HG03442 (cell line): ENCODE data around the gene SLC25A18.

Experiments used
- ATAC-seq: cut with Tn5 transposase; IDR thresholded peaks from one replicate; pipeline ENCODE4 v1.9.1; 2021; ENCODE audit warnings: mild to moderate bottlenecking, moderate library complexity; ENCODE audit not compliant: unreplicated experiment

Gene SLC25A18

DNA sequence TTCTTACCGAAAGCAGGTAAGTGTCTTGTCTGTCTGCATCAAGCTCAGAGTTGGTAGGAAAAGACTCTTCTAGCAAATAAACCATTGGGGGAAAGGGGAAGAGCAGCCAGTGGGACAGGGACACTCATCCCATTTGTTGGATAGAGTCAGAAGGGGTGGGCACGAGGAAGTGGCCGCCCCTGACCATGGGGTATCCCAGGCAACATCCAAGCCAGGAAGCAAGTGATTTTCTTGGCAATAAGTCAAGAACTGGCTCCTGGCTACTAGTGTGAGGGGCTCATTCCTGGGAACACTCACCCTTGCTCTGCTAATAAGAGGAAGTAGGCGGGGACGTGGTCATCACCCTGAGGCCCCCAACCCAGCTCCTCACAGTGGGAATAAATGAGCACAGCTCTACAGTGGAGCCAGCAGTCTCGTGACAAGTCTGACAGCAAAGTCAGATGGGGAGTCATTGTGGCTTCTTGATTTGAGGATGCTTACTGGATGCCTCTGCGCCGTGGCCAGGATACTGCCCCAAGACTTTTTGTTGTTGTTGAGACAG lies 6.7 kb downstream of the SLC25A18 start:
- no peak for ATAC-seq

DNA sequence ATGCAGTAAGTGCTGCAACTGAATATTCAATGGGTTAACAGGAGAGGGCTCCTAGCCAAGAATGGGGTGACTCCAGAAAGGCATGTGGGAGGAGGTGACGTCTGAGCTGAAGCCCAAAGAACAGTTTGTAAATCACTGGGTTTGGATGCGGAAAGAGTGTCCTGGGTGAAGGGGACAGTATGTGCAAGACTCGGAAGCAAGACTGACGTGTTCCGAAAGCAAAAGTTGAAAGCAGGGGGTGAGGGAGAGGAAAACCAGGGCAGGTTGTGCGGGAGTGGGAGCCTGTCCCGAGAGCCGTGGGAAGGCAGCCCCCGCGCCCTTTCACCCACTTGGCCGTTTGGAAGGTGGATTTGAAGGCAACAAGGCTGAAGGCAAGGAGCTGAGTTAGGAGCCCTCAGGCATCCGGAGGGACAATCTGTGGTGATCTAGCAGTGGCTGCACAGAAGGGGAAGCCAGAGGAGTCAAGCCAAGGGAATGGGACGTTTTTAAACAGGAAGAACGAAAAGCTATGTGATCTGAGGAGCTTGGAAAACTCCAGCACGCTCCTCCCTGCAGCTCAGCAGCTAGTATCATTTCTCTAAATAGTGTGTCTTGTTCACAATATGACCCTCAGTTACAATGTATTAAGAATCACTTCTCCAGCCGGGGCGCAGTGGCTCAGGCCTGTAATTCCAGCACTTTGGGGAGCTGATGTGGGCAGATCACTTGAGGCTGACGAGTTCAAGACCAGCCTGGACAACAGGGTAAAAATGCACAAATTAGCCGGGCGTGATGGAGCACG lies 7.7 kb downstream of the SLC25A18 start:
- ATAC-seq, result no peak

DNA sequence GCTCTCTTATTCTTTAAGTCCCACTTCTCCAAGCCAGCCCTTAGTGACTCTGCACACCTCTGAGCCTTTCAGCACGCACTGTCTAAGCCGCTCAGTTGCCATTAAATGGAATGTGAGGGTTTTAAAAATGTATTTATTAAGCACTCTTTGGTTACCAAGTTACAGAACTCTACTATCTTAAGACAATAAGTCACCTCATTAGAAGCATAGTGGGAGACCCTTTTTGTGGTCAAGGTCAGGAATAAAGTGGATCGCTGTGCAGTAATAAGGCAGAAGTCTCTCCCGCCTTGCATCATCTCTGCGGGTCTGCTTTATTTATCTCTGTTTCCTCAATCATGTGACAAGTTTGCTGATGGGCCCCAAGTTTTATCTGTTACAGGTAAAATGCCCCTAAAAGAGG lies 11.9 kb downstream of the SLC25A18 start:
- no peak for ATAC-seq

DNA sequence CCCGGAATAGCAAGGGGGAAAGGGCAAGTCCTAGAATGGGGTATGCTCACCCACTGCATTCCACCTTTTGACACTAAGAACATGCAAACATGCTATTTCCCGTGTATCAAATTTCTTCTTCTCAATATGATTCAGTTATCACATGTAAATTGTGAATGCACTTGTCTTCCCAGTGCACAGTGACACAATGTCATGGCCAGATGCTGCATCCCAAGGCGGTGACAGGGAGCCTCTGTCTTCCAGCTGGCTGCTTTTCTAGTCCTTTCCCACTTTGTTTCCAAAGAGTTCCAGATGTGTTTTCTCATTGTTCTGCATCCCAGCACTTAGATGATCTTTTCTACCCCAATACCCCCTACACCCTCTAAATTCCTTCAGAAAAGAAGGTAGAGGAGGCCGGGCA lies 12.4 kb downstream of the SLC25A18 start:
- ATAC-seq, result no peak

DNA sequence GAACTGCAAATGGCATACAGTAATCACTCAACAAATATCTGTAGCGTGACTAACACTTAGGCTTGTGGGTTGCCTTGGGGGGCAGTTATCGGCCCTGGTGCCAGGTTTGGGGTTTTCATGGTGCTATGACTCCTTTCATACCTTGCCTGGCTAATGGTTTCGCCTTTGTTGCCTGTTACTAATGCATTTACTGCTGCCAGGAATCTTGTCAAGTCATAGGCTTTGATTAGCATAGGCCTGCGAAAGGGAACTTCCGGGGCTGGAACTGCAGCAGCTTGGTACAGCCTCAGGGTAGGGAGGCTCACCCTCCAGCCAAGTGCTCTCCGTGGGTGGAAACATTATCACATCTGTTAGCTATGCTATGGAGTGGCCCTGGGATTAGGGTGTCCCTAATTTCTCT lies 13.2 kb downstream of the SLC25A18 start:
- ATAC-seq, result no peak

DNA sequence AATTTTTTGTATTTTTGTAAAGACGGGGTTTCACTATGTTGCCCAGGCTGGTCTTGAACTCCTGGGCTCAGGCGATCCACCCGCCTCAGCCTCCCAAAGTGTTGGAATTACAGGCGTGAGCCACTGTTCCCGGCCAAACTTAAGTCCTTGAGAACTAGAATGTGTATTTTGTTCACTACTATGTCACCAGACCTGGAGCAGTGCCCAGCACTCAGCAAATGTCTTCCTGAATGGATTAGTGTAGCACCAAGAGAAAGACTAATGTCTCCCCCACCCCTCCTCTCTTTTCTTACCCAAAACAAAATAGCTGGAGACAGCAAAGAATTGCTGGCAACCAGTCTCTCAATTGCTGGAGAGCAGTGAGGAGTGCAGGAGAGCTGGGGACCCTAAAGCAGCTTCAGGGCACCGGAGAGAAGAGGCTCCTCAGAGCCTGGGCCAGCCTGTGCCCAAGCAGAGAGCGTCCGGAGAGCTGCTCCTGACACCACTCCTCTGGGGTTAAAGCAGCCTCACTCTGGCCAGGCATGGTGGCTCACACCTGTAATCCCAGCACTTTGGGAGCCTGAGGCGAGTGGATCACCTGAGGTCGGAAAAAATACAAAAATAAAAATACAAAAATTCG lies 14.9 kb downstream of the SLC25A18 start:
- no peak for ATAC-seq

DNA sequence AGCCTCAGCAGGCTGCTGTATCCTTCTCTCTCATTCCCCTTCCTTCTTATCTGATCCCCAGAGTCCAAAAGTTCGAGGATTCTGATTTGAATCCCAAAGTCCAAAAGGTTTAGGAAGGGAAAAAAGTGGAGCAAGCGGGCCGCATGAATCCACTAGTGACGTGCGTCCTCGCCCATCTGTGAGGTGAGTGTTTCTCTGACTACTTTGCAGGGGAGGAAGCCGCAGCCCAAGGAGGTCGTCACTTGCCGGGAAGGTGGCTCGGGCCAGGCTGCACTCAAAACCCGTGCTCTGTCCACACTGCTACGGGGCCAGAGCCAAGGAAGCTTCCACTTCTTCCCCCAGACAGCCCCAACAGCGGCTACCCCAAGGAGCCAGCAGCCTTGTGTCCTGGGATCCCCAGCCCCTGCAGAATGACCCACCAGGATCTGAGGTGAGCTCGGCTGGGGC lies 16.3 kb downstream of the SLC25A18 start:
- no peak for ATAC-seq

DNA sequence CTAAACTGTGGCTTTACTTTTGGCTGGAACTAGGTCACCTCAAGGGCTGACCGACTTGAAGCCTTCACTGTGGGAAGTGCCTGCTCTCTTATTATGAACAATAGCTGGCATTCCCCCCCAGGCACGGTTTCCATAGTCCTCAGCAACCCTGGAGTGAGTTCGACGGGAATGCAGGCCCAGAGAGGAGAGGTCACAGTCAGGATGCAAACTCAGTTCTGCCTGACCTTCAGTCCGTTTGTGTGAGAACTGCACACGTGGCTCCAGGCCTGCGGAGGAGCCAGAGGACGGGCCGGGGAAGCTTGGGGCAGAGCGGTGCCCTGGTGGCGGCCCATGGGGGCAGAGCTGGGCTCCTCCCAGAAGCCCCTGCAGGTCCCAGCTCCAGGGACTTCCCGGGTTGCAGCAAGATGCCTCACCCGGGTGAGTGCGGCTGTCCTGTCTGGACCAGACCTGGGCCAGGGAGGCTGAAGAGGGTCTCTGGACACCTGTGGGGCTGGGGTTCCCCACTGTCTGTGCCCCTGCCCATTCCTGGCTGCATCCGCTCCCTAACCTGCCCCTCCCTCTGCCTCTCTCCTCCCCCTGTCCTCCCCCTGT lies 17.2 kb downstream of the SLC25A18 start:
- ATAC-seq, result no peak

DNA sequence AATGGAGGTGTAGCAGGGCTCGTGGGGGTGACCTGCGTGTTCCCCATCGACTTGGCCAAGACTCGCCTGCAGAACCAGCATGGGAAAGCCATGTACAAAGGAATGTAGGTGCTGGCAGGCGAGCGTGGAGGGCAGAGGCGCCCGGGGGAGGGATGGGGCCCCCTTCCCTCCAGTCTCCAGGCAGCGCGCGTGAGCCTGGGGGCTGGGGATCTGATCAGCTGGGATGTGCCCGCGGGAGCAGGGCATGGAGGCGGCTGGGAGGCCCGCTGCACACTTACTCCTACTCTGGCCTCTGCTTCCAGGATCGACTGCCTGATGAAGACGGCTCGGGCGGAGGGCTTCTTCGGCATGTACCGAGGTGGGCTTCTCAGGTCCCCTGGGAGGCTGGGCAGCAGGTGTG lies 17.8 kb downstream of the SLC25A18 start:
- ATAC-seq, result no peak

DNA sequence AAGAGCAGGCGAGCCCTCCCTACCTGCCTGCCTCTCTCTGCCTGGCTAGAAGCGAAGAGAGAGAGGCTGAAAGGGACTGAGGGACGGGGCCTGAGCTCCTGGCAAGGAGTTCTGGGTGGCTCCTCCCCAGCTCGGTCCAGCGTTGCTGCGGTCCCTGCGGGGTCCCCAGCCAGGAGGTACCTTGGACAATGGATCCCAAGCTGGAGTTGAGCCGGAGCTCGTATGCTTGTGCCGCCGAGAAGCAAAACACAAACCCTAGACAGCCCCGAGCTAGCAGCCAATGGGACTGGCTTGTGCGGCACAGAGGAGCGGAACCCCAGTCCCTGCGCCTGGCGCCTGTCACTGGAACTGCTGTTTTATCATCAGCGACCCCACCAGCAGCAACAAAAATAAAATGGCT lies 18.3 kb downstream of the SLC25A18 start:
- ATAC-seq, result no peak

DNA sequence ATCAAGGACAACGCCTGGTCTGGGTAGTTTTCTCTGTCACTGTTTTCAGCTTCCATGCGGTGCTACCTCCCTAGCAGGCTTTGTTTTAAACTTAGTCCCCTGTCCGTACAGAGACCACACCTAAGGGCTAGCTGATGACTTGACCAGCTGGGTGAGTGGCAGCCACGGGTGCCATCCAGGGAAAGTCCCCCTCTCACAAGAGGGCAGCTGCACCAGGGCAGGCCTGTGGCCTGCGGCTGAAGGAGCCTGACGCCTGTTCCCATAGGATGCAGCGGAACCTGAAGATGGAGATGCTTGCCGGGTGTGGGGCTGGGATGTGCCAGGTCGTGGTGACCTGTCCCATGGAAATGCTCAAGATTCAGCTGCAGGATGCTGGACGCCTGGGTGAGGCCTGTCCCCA lies 19.9 kb downstream of the SLC25A18 start:
- no peak for ATAC-seq

DNA sequence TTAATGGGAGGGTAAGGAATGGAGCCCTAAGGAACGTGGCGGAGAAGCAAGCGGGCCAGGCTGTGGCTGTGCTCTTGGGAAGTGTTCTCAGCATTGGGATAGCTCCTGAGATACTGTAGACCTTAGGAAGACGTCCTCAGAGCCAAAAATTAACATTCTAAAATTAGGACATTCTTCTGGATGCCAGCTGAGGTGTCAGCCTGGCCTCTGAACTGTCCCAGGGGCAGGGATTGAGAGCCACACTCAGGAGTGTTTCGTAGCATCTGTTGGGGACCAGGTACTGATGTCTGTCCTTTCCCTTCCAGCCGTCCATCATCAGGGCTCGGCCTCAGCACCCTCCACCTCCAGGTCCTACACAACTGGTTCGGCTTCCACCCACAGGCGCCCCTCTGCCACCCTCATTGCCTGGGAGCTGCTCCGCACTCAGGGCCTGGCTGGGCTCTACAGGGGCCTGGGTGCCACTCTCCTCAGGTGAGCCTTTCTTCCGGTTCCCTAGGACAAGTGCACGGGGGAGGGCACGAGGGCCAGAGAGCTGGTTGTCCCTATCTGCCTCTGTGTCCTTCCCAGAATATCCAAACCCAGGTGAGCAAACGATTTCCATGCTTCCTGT lies 23.6 kb downstream of the SLC25A18 start:
- ATAC-seq, result no peak

DNA sequence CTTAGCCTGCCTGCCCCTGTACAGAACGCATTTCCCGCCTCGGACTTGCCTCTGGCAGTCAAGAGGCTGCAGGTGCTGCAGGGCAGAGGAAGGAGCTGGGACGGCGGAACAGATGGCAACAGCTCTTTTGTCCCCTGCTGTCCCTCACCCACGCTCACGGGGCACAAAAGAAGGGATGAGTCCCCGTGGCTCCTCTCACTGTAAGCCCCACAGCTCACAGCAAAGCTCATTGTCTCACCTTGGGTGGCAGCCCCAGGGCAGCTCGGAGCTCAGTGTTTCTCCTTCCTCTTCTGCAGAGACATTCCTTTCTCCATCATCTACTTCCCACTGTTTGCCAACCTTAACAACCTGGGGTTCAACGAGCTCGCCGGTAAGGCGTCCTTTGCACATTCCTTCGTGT lies 24.3 kb downstream of the SLC25A18 start:
- no peak for ATAC-seq

DNA sequence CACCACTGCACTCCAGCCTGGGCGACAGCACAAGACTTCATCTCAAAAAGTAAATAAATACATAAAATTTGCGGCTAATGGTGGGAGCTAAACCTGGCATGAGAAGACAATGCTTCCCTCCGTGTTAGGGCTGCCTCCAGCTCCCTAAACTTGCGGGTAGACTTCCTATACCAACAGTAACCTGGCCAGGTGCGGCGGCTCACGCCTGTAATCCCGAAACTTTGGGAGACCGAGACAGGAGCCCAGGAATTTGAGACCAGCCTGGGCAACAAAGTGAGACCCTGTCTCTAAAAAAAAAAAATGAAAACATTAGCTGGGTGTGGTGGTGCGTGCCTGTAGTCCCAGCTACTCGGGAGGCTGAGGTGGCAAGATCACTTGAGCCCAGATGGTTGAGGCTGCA lies 25.3 kb downstream of the SLC25A18 start:
- no peak for ATAC-seq

DNA sequence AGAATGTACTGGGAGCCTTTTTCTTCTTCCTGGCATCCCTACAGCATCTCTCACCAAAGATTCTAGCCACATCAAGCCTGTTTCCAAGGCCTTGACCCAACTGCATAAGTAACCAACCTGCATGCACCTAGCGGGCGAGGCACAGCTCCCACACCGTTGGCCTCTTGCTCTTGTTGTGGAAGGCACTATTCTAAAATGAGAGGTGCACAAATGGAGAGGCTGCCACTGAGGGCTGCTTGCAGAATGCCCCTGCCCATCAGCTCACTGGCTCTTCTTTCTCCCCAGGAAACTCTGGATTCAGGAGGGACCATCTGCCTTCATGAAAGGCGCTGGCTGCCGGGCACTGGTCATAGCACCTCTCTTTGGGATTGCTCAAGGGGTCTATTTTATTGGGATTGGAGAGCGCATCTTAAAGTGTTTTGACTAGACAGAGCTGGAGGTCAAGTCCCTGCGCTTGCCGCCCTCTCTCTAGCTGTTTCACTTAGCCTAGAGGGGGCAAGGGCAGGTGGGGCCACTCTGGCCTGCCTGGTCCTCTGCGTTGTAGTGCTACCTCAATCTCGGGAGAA lies 26.6 kb downstream of the SLC25A18 start:
- ATAC-seq, result no peak

DNA sequence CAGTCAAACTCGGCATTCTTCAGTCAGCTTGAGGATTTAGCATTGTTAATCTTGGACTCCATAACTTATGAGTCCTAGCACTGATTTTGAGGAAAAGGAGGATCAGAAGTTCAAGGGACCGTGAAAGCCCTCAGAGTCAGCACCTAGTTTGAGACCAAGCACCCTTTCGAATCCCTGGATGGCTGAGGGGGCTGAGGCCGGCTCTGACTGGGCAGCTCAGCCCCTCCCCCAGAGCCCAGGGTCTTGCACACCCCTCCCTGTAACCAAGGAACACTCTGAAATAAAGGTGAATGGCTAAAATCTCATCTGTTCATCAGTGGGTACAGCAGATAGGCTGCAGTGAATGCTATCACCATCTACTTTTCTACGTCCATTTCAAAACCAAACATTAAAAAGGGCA lies 27.3 kb downstream of the SLC25A18 start:
- no peak for ATAC-seq

DNA sequence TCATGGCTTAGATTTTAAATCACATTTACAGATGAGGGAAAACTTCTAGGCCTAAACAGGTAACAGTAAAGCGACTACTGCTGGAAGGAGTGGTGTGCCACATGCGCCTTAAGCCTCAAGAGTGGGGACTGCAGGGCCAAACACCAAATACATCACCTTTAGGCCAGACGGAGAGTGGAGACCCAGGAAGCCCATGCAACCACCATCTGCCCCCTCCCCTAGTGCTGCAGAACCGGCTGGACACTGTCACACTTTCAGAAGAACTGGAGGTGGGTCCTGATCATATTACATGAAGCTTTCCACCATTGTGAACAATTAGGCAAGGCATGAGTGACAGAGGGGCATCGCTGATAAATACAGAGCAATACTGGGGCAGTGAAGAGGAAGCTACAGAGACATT lies 28.9 kb downstream of the SLC25A18 start:
- no peak for ATAC-seq

DNA sequence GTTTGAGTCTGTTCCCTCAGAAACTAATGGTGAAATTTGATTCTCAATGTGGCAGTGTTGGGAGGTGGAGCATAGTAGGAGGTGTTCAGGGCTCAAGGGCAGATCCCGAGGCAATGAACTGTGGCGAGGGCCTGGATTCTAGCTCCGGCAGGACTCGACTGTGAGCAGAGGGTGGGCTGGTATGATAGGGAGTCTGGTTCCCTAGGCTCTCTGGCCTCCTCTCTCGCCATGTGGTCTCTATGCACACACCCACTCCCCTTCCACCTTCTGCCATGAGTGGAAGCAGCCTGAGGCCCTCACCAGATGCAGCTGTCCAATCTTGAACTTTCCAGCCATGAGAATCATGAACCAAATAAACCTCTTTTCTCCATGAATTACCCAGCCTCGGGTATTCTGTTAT lies 32.9 kb downstream of the SLC25A18 start:
- ATAC-seq, result no peak

DNA sequence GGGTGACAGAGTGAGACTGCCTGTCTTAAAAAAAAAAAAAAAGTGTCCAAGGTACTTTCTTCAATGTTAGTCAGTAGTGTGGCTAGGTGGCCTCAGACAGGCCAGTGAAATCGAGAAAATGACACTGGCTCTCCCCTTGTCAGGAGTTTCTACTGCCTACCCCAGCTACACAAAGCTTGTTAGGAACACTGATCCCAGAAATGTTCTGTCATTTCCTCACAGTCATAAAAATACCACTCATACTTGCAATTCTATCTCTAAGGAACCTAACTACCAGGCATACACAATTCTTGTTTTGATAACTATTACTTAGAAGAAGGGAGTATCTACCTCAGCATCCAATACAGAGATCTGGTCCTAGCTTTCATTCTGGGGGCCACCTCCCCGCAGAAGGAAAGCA lies 33.9 kb downstream of the SLC25A18 start:
- ATAC-seq, result no peak

DNA sequence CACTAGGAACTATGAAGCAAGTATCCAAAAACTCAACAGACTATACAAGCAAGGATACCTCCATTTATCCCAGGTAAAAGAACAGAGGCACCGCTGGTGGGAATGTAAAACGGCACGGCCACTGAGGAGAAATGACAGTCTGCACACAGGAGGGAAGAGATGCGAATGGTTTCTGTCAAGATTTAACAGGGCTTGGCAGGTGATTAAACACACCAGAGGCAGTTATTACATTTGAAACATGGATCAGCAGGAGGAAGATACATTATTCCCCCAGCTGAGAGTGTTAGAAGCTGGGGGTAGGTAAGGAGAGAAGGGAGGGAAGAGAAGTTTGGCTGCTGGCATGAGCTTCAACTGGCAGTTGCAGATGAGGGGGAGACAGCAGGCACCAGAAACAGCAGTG lies 35.0 kb downstream of the SLC25A18 start:
- no peak for ATAC-seq

DNA sequence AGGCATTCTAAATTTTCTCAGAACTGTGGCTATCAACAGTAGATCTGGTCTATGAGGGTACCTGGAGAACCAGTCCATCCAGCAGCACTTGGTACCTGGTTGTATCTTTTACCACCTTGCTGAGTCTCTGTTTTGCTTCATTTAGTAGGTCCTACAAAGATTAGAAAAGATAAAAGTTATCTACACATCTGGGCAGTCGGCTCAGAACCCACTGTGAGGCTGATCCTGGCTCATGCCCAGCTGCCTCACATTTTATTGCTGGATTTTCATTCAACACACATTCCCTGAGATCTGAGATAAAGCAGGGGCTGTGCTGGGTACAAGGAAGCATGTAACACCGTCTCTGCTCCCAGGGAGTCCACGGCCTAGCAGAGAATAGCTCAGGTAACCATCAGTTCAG lies 37.7 kb downstream of the SLC25A18 start:
- ATAC-seq, result no peak
